Sigmoid colon (tissue), 7 donors: ENCODE results near the gene FYN. TPM values are rescaled to one million over a fixed set of nuclear protein-coding genes. Genes with fewer than 3 reads are reported as not detected.

ENCODE experiments used
- DNase-seq: peaks from one replicate; pipeline ENCODE4 v3.0.0-alpha.2; 2019
- H3K27ac ChIP-seq, 4 donors: fragments of 200-600 bp; sonication (generic); one replicate each; pipeline ENCODE4 v1.5.1; 2016 to 2019; ENCODE audit warnings: mild to moderate bottlenecking in 1 of 4
- H3K27me3 ChIP-seq, 3 donors: fragments of 200-600 bp; sonication (generic); one replicate each; pipeline ENCODE4 v1.5.1; 2019; ENCODE audit warnings: mild to moderate bottlenecking in 1 of 3
- H3K36me3 ChIP-seq, 4 donors: fragments of 200-600 bp; sonication (generic); one replicate each; pipeline ENCODE4 v1.5.1; 2016 to 2019
- H3K4me1 ChIP-seq, 4 donors: fragments of 200-600 bp; sonication (generic); one replicate each; pipeline ENCODE4 v1.5.1; 2017 to 2019
- H3K4me3 ChIP-seq, 4 donors: fragments of 200-600 bp; sonication (generic); one replicate each; pipeline ENCODE4 v1.5.1; 2017 to 2019; ENCODE audit warnings: mild to moderate bottlenecking in 2 of 4, moderate library complexity in 1 of 4
- H3K9me3 ChIP-seq, 4 donors: fragments of 200-600 bp in 3 of 4; sonication (generic) in 3 of 4; one replicate each; pipeline versions ENCODE4 v1.5.1 to v1.6.1; 2013 to 2019
- CTCF ChIP-seq, 4 experiments: fragments of 450-650 bp in 3 of 4; fragments of 200-600 bp in 1 of 4; IDR thresholded peaks; one replicate each; pipeline ENCODE4 v1.5.1; 2016 to 2019; ENCODE audit warnings: antibody characterized with exemption in 4 of 4, mild to moderate bottlenecking in 3 of 4, moderate library complexity in 2 of 4
- EP300 ChIP-seq, 4 donors: sonication (generic); formaldehyde crosslinking; IDR thresholded peaks; one replicate each; pipeline ENCODE4 v1.6.1; 2017; ENCODE audit warnings: antibody characterized with exemption in 4 of 4
- POLR2A ChIP-seq, 2 donors: fragments of 450-650 bp; IDR thresholded peaks; one replicate each; pipeline ENCODE4 v1.6.1; 2016; ENCODE audit warnings: antibody characterized with exemption in 2 of 2, mild to moderate bottlenecking in 2 of 2, moderate library complexity in 2 of 2
- POLR2AphosphoS5 ChIP-seq, 4 donors: sonication (generic); formaldehyde crosslinking; IDR thresholded peaks; one replicate each; pipeline ENCODE4 v1.6.1; 2017; ENCODE audit warnings: antibody characterized with exemption in 4 of 4
- WGBS, 2 donors: extraction: QIAGEN DNeasy Blood & Tissue Kit; methylation state at CpG; one replicate each; pipeline ENCODE4 v1.1.7; 2013; 5-methylcytosine and 5-hydroxymethylcytosine counted together
- intact Hi-C: fragments of 100-400 bp; cut with DNase I; formaldehyde crosslinking; loops from one replicate; pipeline ENCODE4 v1.15.1; 2023
- polyA plus RNA-seq, 3 donors: library from polyadenylated mRNA; stranded (reverse); fragments of 200-250 nt; gene quantifications; one replicate each; pipeline ENCODE4 v1.2.3, GENCODE V29; 2013
- total RNA-seq, 4 donors: library from RNA; depleted of rRNA; stranded (reverse); fragments of >200 nt; gene quantifications; one replicate each; pipeline ENCODE4 v1.1.0, GENCODE V29; 2016
- donor health status: healthy with polysubstance abuse.
- donor health status: Bipolar disorder and iron deficiency.
- donor health status: healthy.

FYN gene
- total and polyA plus RNA-seq, 7 donors: 2.3 to 81.4 (median 56.9) TPM

DNA sequence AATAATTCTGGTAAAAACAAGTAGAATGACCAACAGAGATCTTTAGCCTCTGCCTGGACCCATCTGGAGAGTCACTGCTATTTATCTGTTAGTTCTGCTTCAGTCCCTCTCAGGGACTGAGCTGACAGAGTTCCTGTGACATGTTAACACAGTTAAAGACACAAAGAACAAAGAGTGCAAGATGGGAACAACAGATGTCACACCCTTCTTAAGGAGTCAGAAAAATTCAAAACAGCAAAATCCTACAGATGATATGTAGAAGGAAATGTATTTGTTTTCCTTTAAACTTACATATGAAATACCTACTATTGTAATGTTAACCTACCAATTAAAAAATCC lies 102.2 kb downstream of the FYN start:
- intact Hi-C loops: no loop called here
- no peak for DNase-seq
- Histone ChIP-seq H3K36me3 (no peaks in the 10 kb centered on the region), H3K4me1 (peaks cover 0 to 40% (median 4%) of the 10 kb centered on the region in 4 donors), H3K27ac (no peak overlapping the region), H3K27me3 (no peaks in the 10 kb centered on the region), H3K4me3 (no peak overlapping the region), H3K9me3 (no peaks in the 10 kb centered on the region)
- TF ChIP-seq POLR2AphosphoS5 (IDR thresholded peaks at IDR 0.05): no peak
- TF ChIP-seq EP300 (IDR thresholded peaks at IDR 0.05): no peak
- TF ChIP-seq POLR2A (IDR thresholded peaks at IDR 0.05): no peak

GRCh38 chr6:111770263-111771093 lies 102.8 kb downstream of the FYN start:
- TF ChIP-seq CTCF (IDR thresholded peaks at IDR 0.05): no peak
- 94 to 96% methylated on average over 6 of the region's 6 CpGs for WGBS, 2 donors

GRCh38 chr6:111769365-111770152 lies 103.7 kb downstream of the FYN start:
- no peaks in the 10 kb centered on the region for H3K36me3 ChIP-seq
- H3K4me1 ChIP-seq: peaks cover 0 to 28% (median 3%) of the 10 kb centered on the region in 4 donors
- no peak overlapping the region for H3K4me3 ChIP-seq
- intact Hi-C loops: no loop called here
- no peaks in the 10 kb centered on the region for H3K27me3 ChIP-seq
- no peak overlapping the region for H3K27ac ChIP-seq
- DNase-seq: no peak
- WGBS, 2 donors: 80 to 87% methylated on average over 1 of the region's 1 CpG
- TF ChIP-seq POLR2AphosphoS5 (IDR thresholded peaks at IDR 0.05): no peak
- no peaks in the 10 kb centered on the region for H3K9me3 ChIP-seq

More at GRCh38 chr6:111770263-111771093, 102.8 kb downstream of the FYN start:
- H3K4me3 ChIP-seq: no peak overlapping the region
- no peak for DNase-seq
- peaks cover 0 to 34% (median 1%) of the 10 kb centered on the region in 4 donors for H3K4me1 ChIP-seq
- H3K9me3 ChIP-seq: no peaks in the 10 kb centered on the region
- no peaks in the 10 kb centered on the region for H3K36me3 ChIP-seq
- intact Hi-C loops: no loop called here
- no peak overlapping the region for H3K27ac ChIP-seq
- no peaks in the 10 kb centered on the region for H3K27me3 ChIP-seq

- no peaks in the 10 kb centered on the region for H3K27me3 ChIP-seq
- H3K4me1 ChIP-seq: peaks cover 0 to 25% (median 8%) of the 10 kb centered on the region in 4 donors
- H3K4me3 ChIP-seq: no peak overlapping the region
- no peaks in the 10 kb centered on the region for H3K36me3 ChIP-seq
- intact Hi-C loops: no loop called here
- 98 to 99% methylated on average over 2 of the region's 2 CpGs for WGBS, 2 donors
- no peaks in the 10 kb centered on the region for H3K9me3 ChIP-seq
- DNase-seq: no peak
- H3K27ac ChIP-seq: no peak overlapping the region
- TF ChIP-seq POLR2AphosphoS5 (IDR thresholded peaks at IDR 0.05) (no peak), POLR2A (IDR thresholded peaks at IDR 0.05) (no peak)
Observed at GRCh38 chr6:111768431-111768770, 104.9 kb downstream of the FYN start.

DNA sequence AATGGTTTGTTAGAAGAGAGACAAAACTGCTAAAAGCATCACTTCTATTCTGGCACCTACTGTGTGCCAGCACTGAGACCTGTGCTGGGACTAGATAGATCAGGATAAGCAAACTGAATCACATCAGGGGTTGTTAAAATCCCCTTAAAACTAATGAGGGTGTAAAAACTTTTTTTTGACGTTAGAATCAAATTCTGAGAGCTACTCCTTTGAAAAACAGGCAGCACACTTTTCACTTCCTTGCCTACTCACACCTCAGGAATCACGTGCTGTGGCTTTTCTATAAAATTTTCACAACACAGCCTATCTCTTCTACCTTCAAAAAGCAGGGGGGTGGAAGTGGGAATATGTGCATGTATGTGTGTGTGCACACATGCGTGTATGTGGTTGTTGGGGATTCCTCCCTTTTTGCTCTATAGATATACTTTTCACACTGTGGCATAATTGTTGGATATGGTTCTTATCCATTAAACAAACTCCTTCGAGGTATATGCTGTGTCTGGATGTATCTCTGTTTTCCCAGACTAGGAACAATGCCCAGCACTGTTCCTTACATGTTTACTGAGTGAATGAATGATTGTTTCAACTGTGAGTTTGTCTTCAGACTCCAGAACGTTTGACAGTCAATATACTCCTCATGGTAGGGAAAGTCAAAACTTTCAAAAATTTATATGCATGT lies 105.4 kb downstream of the FYN start:
- H3K27ac ChIP-seq: no peak overlapping the region
- no peaks in the 10 kb centered on the region for H3K36me3 ChIP-seq
- DNase-seq: no peak
- TF ChIP-seq POLR2A (IDR thresholded peaks at IDR 0.05): no peak
- no peak for TF ChIP-seq EP300 (IDR thresholded peaks at IDR 0.05)
- no peak for TF ChIP-seq CTCF (IDR thresholded peaks at IDR 0.05)
- TF ChIP-seq POLR2AphosphoS5 (IDR thresholded peaks at IDR 0.05): no peak
- no peaks in the 10 kb centered on the region for H3K27me3 ChIP-seq
- 47 to 56% methylated on average over 5 of the region's 5 CpGs for WGBS, 2 donors
- H3K4me1 ChIP-seq: peaks cover 0 to 29% (median 13%) of the 10 kb centered on the region in 4 donors
- no peak overlapping the region for H3K4me3 ChIP-seq
- intact Hi-C loops: no loop called here
- no peaks in the 10 kb centered on the region for H3K9me3 ChIP-seq
